HEK293T (cell line): ENCODE data around the gene IMPACT.

Experiments used
- ARNT ChIP-seq: fragments of 450-650 bp; IDR thresholded peaks from 2 replicates; pipeline ENCODE4 v1.6.1; 2017; ENCODE audit warnings: mild to moderate bottlenecking
- ELF4 ChIP-seq: fragments of 450-650 bp; IDR thresholded peaks from 2 replicates; pipeline ENCODE4 v1.6.1; 2017; ENCODE audit warnings: antibody characterized with exemption
- FOXA1 ChIP-seq: fragments of 450-650 bp; IDR thresholded peaks from 2 replicates; pipeline ENCODE4 v1.6.1; 2016; ENCODE audit warnings: mild to moderate bottlenecking
- FOXK2 ChIP-seq: fragments of 450-650 bp; IDR thresholded peaks from 2 replicates; pipeline ENCODE4 v1.6.1; 2016; ENCODE audit warnings: mild to moderate bottlenecking
- FOXM1 ChIP-seq: fragments of 450-650 bp; IDR thresholded peaks from 2 replicates; pipeline ENCODE4 v1.6.1; 2017; ENCODE audit warnings: mild to moderate bottlenecking, borderline replicate concordance
- HDGF ChIP-seq: fragments of 450-650 bp; IDR thresholded peaks from 2 replicates; pipeline ENCODE4 v1.6.1; 2017; ENCODE audit warnings: antibody characterized with exemption, borderline replicate concordance
- L3MBTL2 ChIP-seq: fragments of 450-650 bp; conservative IDR thresholded peaks from 2 replicates; pipeline ENCODE4 v1.6.1; 2016; ENCODE audit warnings: mild to moderate bottlenecking
- LEF1 ChIP-seq: fragments of 450-650 bp; IDR thresholded peaks from 2 replicates; pipeline ENCODE4 v1.6.1; 2017; ENCODE audit warnings: mild to moderate bottlenecking, borderline replicate concordance
- SP1 ChIP-seq: fragments of 450-650 bp; IDR thresholded peaks from 2 replicates; pipeline ENCODE4 v1.6.1; 2017
- SUZ12 ChIP-seq: fragments of 450-650 bp; IDR thresholded peaks from 2 replicates; pipeline ENCODE4 v1.6.1; 2016; ENCODE audit warnings: mild to moderate bottlenecking
- TARDBP ChIP-seq: fragments of 450-650 bp; IDR thresholded peaks from 2 replicates; pipeline ENCODE4 v1.6.1; 2016
- ZNF384 ChIP-seq: fragments of 450-650 bp; IDR thresholded peaks from 2 replicates; pipeline ENCODE4 v1.6.1; 2016

- TF ChIP-seq ZNF384: no peak
- TF ChIP-seq SUZ12: no peak
- no peak for TF ChIP-seq SP1
- no peak for TF ChIP-seq FOXM1
- no peak for TF ChIP-seq LEF1
- no peak for TF ChIP-seq TARDBP
- no peak for TF ChIP-seq ARNT
- TF ChIP-seq L3MBTL2: no peak
- TF ChIP-seq FOXA1: no peak
- no peak for TF ChIP-seq ELF4
- no peak for TF ChIP-seq FOXK2
- TF ChIP-seq HDGF: no peak
Observed at GRCh38 chr18:24386681-24387080, 39.8 kb upstream of the IMPACT start.
